H1 (cell line): ENCODE data around the gene ATP1A1. TPM values are rescaled to one million over a fixed set of nuclear protein-coding genes. Genes with fewer than 3 reads are reported as not detected.

Experiments used
- CTCF ChIA-PET: fragments of 300-600 bp; sonication (Branson Sonifier 250); formaldehyde crosslinking; loops from one replicate; lab custom pipeline; 2021; ENCODE audit not compliant: partially characterized antibody; lab: Charles Lee
- POLR2A ChIA-PET: fragments of 300-600 bp; sonication (Branson Sonifier 250); formaldehyde crosslinking; loops from one replicate; lab custom pipeline; 2021; ENCODE audit warnings: inconsistent platforms; ENCODE audit not compliant: partially characterized antibody; lab: Charles Lee
- DNase-seq, 2 experiments: peaks; one replicate each; pipeline versions ENCODE4 v3.0.0 to v3.0.0-alpha.2; 2010 to 2022; ENCODE audit warnings: low spot score in 2 of 2, low read depth in 1 of 2, mixed read lengths in 1 of 2
- FAIRE-seq: peaks from 2 replicates; lab custom pipeline; 2011; peaks lifted over from hg19 to GRCh38; lab: Jason Lieb, UNC
- H2AFZ ChIP-seq: 2 replicates; pipeline ENCODE4 v1.8.1; 2012; ENCODE audit warnings: low read length, inconsistent platforms
- H2AK5ac ChIP-seq: 2 replicates; pipeline ENCODE4 v1.6.1; 2013; ENCODE audit warnings: low read depth, low read length
- H2BK120ac ChIP-seq: replicated peaks from 2 replicates; pipeline ENCODE3; 2013; ENCODE audit warnings: low read depth, low read length, inconsistent platforms
- H2BK12ac ChIP-seq: 2 replicates; pipeline ENCODE4 v1.6.1; 2013; ENCODE audit warnings: low read depth, low read length
- H2BK15ac ChIP-seq: 2 replicates; pipeline ENCODE4 v1.6.1; 2013; ENCODE audit warnings: low read length
- H2BK20ac ChIP-seq: 2 replicates; pipeline ENCODE4 v1.6.1; 2013; ENCODE audit warnings: low read length
- H2BK5ac ChIP-seq: 2 replicates; pipeline ENCODE4 v1.6.1; 2013; ENCODE audit warnings: low read depth, low read length
- H3K14ac ChIP-seq: 2 replicates; pipeline ENCODE4 v1.6.1; 2013; ENCODE audit warnings: inconsistent platforms; ENCODE audit not compliant: insufficient read length
- H3K18ac ChIP-seq: 2 replicates; pipeline ENCODE4 v1.6.1; 2013; ENCODE audit warnings: low read length; ENCODE audit errors: extremely low read depth
- H3K23ac ChIP-seq: 2 replicates; pipeline ENCODE4 v1.6.1; 2013; ENCODE audit warnings: inconsistent platforms; ENCODE audit not compliant: insufficient read length
- H3K23me2 ChIP-seq: 2 replicates; pipeline ENCODE4 v1.6.1; 2013; ENCODE audit warnings: low read depth, low read length
- H3K27ac ChIP-seq: 2 replicates; pipeline ENCODE4 v1.6.1; 2011; ENCODE audit warnings: low read depth, low read length, inconsistent platforms
- H3K27me3 ChIP-seq, 4 experiments: replicated peaks in 1 of 4; 1 replicate in 1 of 4; 2 replicates in 3 of 4; pipeline versions ENCODE4 v1.6.1 to v1.8.1; 2011 to 2013; ENCODE audit warnings: low read length in 3 of 4, mild to moderate bottlenecking in 3 of 4, inconsistent platforms in 2 of 4, mixed read lengths in 2 of 4, moderate library complexity in 1 of 4; ENCODE audit not compliant: control insufficient read depth in 3 of 4, insufficient read depth in 3 of 4; ENCODE audit errors: extremely low read depth in 1 of 4
- H3K36me3 ChIP-seq, 4 experiments: 2 replicates each; pipeline versions ENCODE4 v1.6.1 to v1.8.1; 2011 to 2013; ENCODE audit warnings: mild to moderate bottlenecking in 4 of 4, low read length in 3 of 4, moderate library complexity in 2 of 4, control low read depth in 1 of 4, inconsistent platforms in 1 of 4; ENCODE audit not compliant: insufficient read depth in 4 of 4, control insufficient read depth in 2 of 4
- H3K4ac ChIP-seq: replicated peaks from 2 replicates; pipeline ENCODE3; 2013; ENCODE audit warnings: low read length, low read depth, mixed read lengths, inconsistent platforms; ENCODE audit not compliant: insufficient read length
- H3K4me1 ChIP-seq, 4 experiments: replicated peaks in 1 of 4; 1 replicate in 1 of 4; 2 replicates in 3 of 4; pipeline versions ENCODE4 v1.6.1 to v1.8.1; 2011 to 2013; ENCODE audit warnings: low read length in 3 of 4, inconsistent platforms in 2 of 4, mixed read lengths in 1 of 4; ENCODE audit not compliant: insufficient read depth in 4 of 4, control insufficient read depth in 3 of 4
- H3K4me2 ChIP-seq, 2 experiments: 2 replicates each; pipeline versions ENCODE4 v1.6.1 to v1.8.1; 2011 to 2013; ENCODE audit warnings: low read depth in 2 of 2, low read length in 2 of 2, control low read depth in 1 of 2, inconsistent platforms in 1 of 2, mild to moderate bottlenecking in 1 of 2; ENCODE audit not compliant: insufficient read depth in 1 of 2
- H3K4me3 ChIP-seq, 4 experiments: fragments of 200-600, 300-600 bp in 1 of 4; sonication (generic), shearing (Covaris generic), sonication (Bioruptor Twin) in 1 of 4; 2 replicates each; pipeline versions ENCODE4 v1.5.1 to v1.8.1; 2011 to 2016; ENCODE audit warnings: low read length in 4 of 4, low read depth in 3 of 4, control low read depth in 2 of 4, inconsistent platforms in 2 of 4, mild to moderate bottlenecking in 2 of 4, mixed read lengths in 1 of 4, moderate library complexity in 1 of 4; ENCODE audit not compliant: insufficient read depth in 2 of 4; ENCODE audit errors: extremely low read depth in 1 of 4
- H3K56ac ChIP-seq: replicated peaks from 2 replicates; pipeline ENCODE3; 2013; ENCODE audit warnings: low read depth, mild to moderate bottlenecking, mixed read lengths, low read length, inconsistent platforms; ENCODE audit not compliant: insufficient read length
- H3K79me1 ChIP-seq: 2 replicates; pipeline ENCODE4 v1.6.1; 2013; ENCODE audit warnings: low read depth, low read length, control low read depth
- H3K79me2 ChIP-seq, 2 experiments: 2 replicates each; pipeline versions ENCODE4 v1.6.1 to v1.8.1; 2012 to 2013; ENCODE audit warnings: low read length in 2 of 2, mild to moderate bottlenecking in 2 of 2, inconsistent platforms in 1 of 2; ENCODE audit not compliant: insufficient read depth in 2 of 2, control insufficient read depth in 1 of 2
- H3K9ac ChIP-seq, 4 experiments: replicated peaks in 1 of 4; 1 replicate in 1 of 4; 2 replicates in 3 of 4; pipeline versions ENCODE4 v1.6.1 to v1.8.1; 2011 to 2013; ENCODE audit warnings: low read depth in 3 of 4, low read length in 3 of 4, control low read depth in 2 of 4, mild to moderate bottlenecking in 2 of 4, moderate library complexity in 2 of 4, inconsistent platforms in 1 of 4; ENCODE audit errors: extremely low read depth in 1 of 4
- H3K9me3 ChIP-seq, 2 experiments: 2 replicates each; pipeline versions ENCODE4 v1.6.1 to v1.8.1; 2012 to 2013; ENCODE audit warnings: mild to moderate bottlenecking in 2 of 2, moderate library complexity in 2 of 2, control low read depth in 1 of 2, inconsistent platforms in 1 of 2, low read depth in 1 of 2, low read length in 1 of 2, mixed read lengths in 1 of 2; ENCODE audit not compliant: insufficient read depth in 2 of 2
- H4K20me1 ChIP-seq, 2 experiments: replicated peaks in 1 of 2; 2 replicates each; pipeline versions ENCODE3 to v1.8.1; 2011 to 2013; ENCODE audit warnings: inconsistent platforms in 2 of 2, low read length in 2 of 2, mild to moderate bottlenecking in 1 of 2; ENCODE audit not compliant: insufficient read depth in 2 of 2, control insufficient read depth in 1 of 2
- H4K5ac ChIP-seq: 2 replicates; pipeline ENCODE4 v1.6.1; 2013; ENCODE audit warnings: low read length, low read depth, mixed read lengths, inconsistent platforms; ENCODE audit not compliant: insufficient read length
- H4K8ac ChIP-seq: 2 replicates; pipeline ENCODE4 v1.8.0; 2013; ENCODE audit warnings: mild to moderate bottlenecking, moderate library complexity, low read length, inconsistent platforms; ENCODE audit not compliant: insufficient read depth; ENCODE audit errors: extremely low read depth
- H4K91ac ChIP-seq: replicated peaks from 2 replicates; pipeline ENCODE3; 2013; ENCODE audit warnings: low read length, mixed read lengths, inconsistent platforms; ENCODE audit not compliant: insufficient read length
- ATF2 ChIP-seq: IDR thresholded peaks from 2 replicates; pipeline ENCODE4 v1.6.1; 2012; ENCODE audit warnings: low read length, inconsistent platforms
- CEBPB ChIP-seq: IDR thresholded peaks from 2 replicates; pipeline ENCODE4 v1.6.1; 2012; ENCODE audit warnings: low read depth, low read length
- CTCF ChIP-seq, 3 experiments: IDR thresholded peaks; 1 replicate in 2 of 3; 2 replicates in 1 of 3; pipeline versions ENCODE4 v1.5.1 to v1.6.1; 2011; ENCODE audit warnings: low read length in 3 of 3, mild to moderate bottlenecking in 3 of 3, inconsistent platforms in 2 of 3, low read depth in 1 of 3, moderate library complexity in 1 of 3; ENCODE audit not compliant: insufficient read depth in 1 of 3; ENCODE audit errors: control extremely low read depth in 1 of 3
- FOSL1 ChIP-seq: IDR thresholded peaks from 2 replicates; pipeline ENCODE4 v1.6.1; 2011; ENCODE audit warnings: mild to moderate bottlenecking, low read depth, low read length, moderate library complexity; ENCODE audit not compliant: insufficient read depth
- RXRA ChIP-seq: IDR thresholded peaks from 2 replicates; pipeline ENCODE4 v1.6.1; 2011; ENCODE audit warnings: low read depth, mild to moderate bottlenecking, low read length, moderate library complexity; ENCODE audit not compliant: insufficient read depth
- SIN3A ChIP-seq, 2 experiments: IDR thresholded peaks in 1 of 2; conservative IDR thresholded peaks in 1 of 2; 2 replicates each; pipeline ENCODE4 v1.6.1; 2011 to 2012; ENCODE audit warnings: low read length in 2 of 2, improper control_type of control experiment in 1 of 2, low read depth in 1 of 2, mild to moderate bottlenecking in 1 of 2
- SIX5 ChIP-seq: IDR thresholded peaks from 2 replicates; pipeline ENCODE4 v1.6.1; 2011; ENCODE audit warnings: mild to moderate bottlenecking, low read depth, low read length
- SP1 ChIP-seq: IDR thresholded peaks from 2 replicates; pipeline ENCODE4 v1.6.1; 2011; ENCODE audit warnings: low read depth, low read length
- YY1 ChIP-seq: IDR thresholded peaks from 2 replicates; pipeline ENCODE4 v1.6.1; 2011; ENCODE audit warnings: low read depth, mild to moderate bottlenecking, low read length
- WGBS, 2 experiments: shearing (Covaris generic) in 1 of 2; methylation state at CpG; one replicate each; pipeline versions ENCODE4 v1.1.6 to v1.1.7; 2013 to 2015; ENCODE audit warnings: low lambda C conversion rate in 2 of 2, mixed read lengths in 2 of 2, inconsistent platforms in 1 of 2, low coverage in 1 of 2, missing lambda C conversion rate in 1 of 2; ENCODE audit not compliant: insufficient replicate concordance in 2 of 2, insufficient coverage in 1 of 2, insufficient read length in 1 of 2; ENCODE audit errors: extremely low coverage in 1 of 2, missing lambda C conversion rate in 1 of 2; 5-methylcytosine and 5-hydroxymethylcytosine counted together
- polyA plus RNA-seq, 7 experiments: library from polyadenylated mRNA; depleted of rRNA in 3 of 7; stranded (reverse) in 5 of 7; unstranded in 2 of 7; fragments of >200 nt in 5 of 7; fragments of 200-250 nt in 2 of 7; gene quantifications; 1 replicate in 5 of 7; 2 replicates in 1 of 7; 4 replicates in 1 of 7; pipeline versions ENCODE4 v1.2.1 to v1.2.3, GENCODE V29; 2011 to 2013; ENCODE audit warnings: missing spikeins in 2 of 7, mixed read lengths in 2 of 7
- total RNA-seq: library from RNA; stranded (reverse); fragmentation: NEBNext Ultra II Directional; extraction: Animal tissue kit (Norgen Biotek cat#: 25700); gene quantifications from 2 replicates; pipeline ENCODE4 v1.2.1, GENCODE V29; 2021

ATP1A1 gene
- total and polyA plus RNA-seq, 2 of the 8 experiments (the other 6 are each of a cell fraction or from before 2014, with no cell fraction given): 222 to 325 TPM

- H3K23me2 ChIP-seq: no peaks in the 10 kb centered on the region
- H3K36me3 ChIP-seq: peaks cover 55 to 89% (median 76%) of the 10 kb centered on the region in 4 experiments
- peaks cover 0 to 7% of the 10 kb centered on the region in 2 experiments; a peak in 3 of 4 replicates for H3K79me2 ChIP-seq
- no peak overlapping the region for H3K14ac ChIP-seq
- H2AFZ ChIP-seq: no peak overlapping the region
- no peak overlapping the region for H2BK5ac ChIP-seq
- H4K8ac ChIP-seq: no peak overlapping the region
- H2BK15ac ChIP-seq: no peak overlapping the region
- no peak overlapping the region for H2BK120ac ChIP-seq
- H3K79me1 ChIP-seq: peaks cover 2% of the 10 kb centered on the region; the same call in 1 of the 2 replicates
- H4K5ac ChIP-seq: no peak overlapping the region
- 84% methylated on average over 3 of the region's 3 CpGs; no CpG with 5 or more reads in 1 of the 2 experiments for WGBS, 2 experiments
- H2AK5ac ChIP-seq: no peak overlapping the region
- DNase-seq: no peak
- no peak overlapping the region for H3K56ac ChIP-seq
- no peak overlapping the region for H3K18ac ChIP-seq
- no peak overlapping the region for H4K91ac ChIP-seq
- H3K4me1 ChIP-seq: no peaks in the 10 kb centered on the region
- ChIA-PET CTCF (interaction anchor here (1.2 to 3.2 kb wide), 2 partner anchors 9 to 219 kb away, joined by 3 to 13 read pairs; no protein-coding TSS in a partner anchor), POLR2A (interaction anchor here (1.3 kb wide), 1 partner anchor 11 kb away, joined by 3 read pairs; no protein-coding TSS in a partner anchor)
- H2BK12ac ChIP-seq: no peak overlapping the region
- H3K23ac ChIP-seq: no peak overlapping the region
- no peak overlapping the region for H3K9ac ChIP-seq
- H3K4ac ChIP-seq: no peak overlapping the region
- FAIRE-seq: no peak
- H4K20me1 ChIP-seq: peaks cover 0 to 4% of the 10 kb centered on the region in 2 experiments
- H3K4me2 ChIP-seq: no peak overlapping the region
- no peaks in the 10 kb centered on the region for H3K9me3 ChIP-seq
- H2BK20ac ChIP-seq: no peak overlapping the region
- H3K27me3 ChIP-seq: no peaks in the 10 kb centered on the region
- no peak overlapping the region for H3K27ac ChIP-seq
- no peak overlapping the region for H3K4me3 ChIP-seq
- TF ChIP-seq ATF2: no peak
- no peak for TF ChIP-seq RXRA
- TF ChIP-seq CTCF (IDR thresholded peaks at IDR 0.05; ENCODE audit: control extremely low read depth in 1 of 3, insufficient read depth in 1 of 3, low read depth in 1 of 3, low read length in 3 of 3): no peak
- no peak for TF ChIP-seq YY1
- TF ChIP-seq SIN3A (conservative IDR thresholded peaks at IDR 0.05 in 1 of 2, IDR thresholded peaks at IDR 0.05 in 1 of 2; ENCODE audit: low read depth in 1 of 2, low read length in 2 of 2): no peak
- no peak for TF ChIP-seq CEBPB
- TF ChIP-seq SIX5: no peak
- no peak for TF ChIP-seq SP1
- TF ChIP-seq FOSL1: no peak
These were observed 15.1 kb downstream of the ATP1A1 start for GRCh38 chr1:116388122-116388521.
